C4-2B (cell line): ENCODE results near the gene PIP4P1.
"Not testable (repeated sequence)": the region's sequence is repeated elsewhere in the genome, so short reads cannot be mapped to it uniquely, and the experiment has no call there.

ENCODE experiments used
- H3K27ac ChIP-seq: fragments of 450-650 bp; 2 replicates; pipeline ENCODE4 v1.5.1; 2017
- CTCF ChIP-seq: fragments of 450-650 bp; conservative IDR thresholded peaks from 2 replicates; pipeline ENCODE4 v1.5.1; 2017; ENCODE audit warnings: mild to moderate bottlenecking
- ZFX ChIP-seq: fragments of 450-650 bp; IDR thresholded peaks from 2 replicates; pipeline ENCODE4 v1.6.1; 2017

The PIP4P1 gene

GRCh38 chr14:20458031-20458789 is 3.0 kb downstream of the PIP4P1 start:
- no peak for TF ChIP-seq CTCF
- TF ChIP-seq ZFX: no peak
- H3K27ac ChIP-seq: 0 out of 2 replicates have a peak overlapping the region, but pooled peaks have one; percentile 6

GRCh38 chr14:20456971-20457370 is 4.3 kb downstream of the PIP4P1 start:
- TF ChIP-seq CTCF (no peak), ZFX (no peak)
- H3K27ac ChIP-seq: no peak overlapping the region

GRCh38 chr14:20455355-20456300 is 5.6 kb downstream of the PIP4P1 start:
- H3K27ac ChIP-seq: peak overlapping the region; percentile 93
- TF ChIP-seq CTCF (no peak), ZFX (0 out of 2 replicates have a peak, but pooled peaks have one; percentile 7)

- peak within 1 kb of the TSS; percentile 93 for H3K27ac ChIP-seq
- no peak for TF ChIP-seq CTCF
- TF ChIP-seq ZFX: peak; percentile 42; the same call in 1 of the 2 replicates
Measured at GRCh38 chr14:20454516-20455354, 6.5 kb downstream of the PIP4P1 start, which contains the start of the genes APEX1 and OSGEP. Gene APEX1, plus strand, starts transcription at chr14:20455226. Its CDS starts 420 bp downstream, at chr14:20455646. Gene OSGEP, minus strand, starts transcription at chr14:20454812. Its CDS starts 129 bp downstream, at chr14:20454683.

GRCh38 chr14:20452831-20453230 is 8.4 kb downstream of the PIP4P1 start:
- H3K27ac ChIP-seq: not testable (repeated sequence)

- no peak for TF ChIP-seq ZFX
- H3K27ac ChIP-seq: no peak overlapping the region
Measured at GRCh38 chr14:20446889-20447288, 14.3 kb downstream of the PIP4P1 start.

GRCh38 chr14:20443650-20444049 is 17.6 kb downstream of the PIP4P1 start:
- not testable (repeated sequence) for H3K27ac ChIP-seq

- no peak overlapping the region for H3K27ac ChIP-seq
- TF ChIP-seq CTCF (no peak), ZFX (no peak)
Measured at GRCh38 chr14:20441461-20441860, 19.8 kb downstream of the PIP4P1 start.
